ENCODE measurements around the gene CYP4F11.

The CYP4F11 gene

DNA sequence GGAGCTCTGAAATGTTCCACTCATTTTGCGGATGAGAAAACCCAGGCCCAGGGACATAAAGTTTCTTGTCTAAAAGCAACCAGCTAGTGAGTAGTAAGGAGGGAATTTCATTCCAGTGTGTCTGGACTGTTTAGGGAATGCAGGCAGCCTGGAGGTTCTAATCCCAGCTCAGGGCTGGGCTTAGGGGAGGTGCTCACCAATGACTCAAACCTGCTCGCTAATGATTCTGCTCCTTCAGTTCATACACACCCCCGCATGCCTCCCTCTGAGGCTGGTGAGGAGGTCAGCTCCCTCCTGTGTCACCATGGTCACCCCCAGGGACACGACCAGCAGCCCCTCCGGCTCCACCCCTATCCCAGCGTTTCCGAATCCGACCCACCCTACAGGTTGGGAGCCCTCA is 71.1 kb downstream of the CYP4F11 start:
- H3K4me3 ChIP-seq (ENCODE audit: low read depth, low read length) = no peak overlapping the region
- TF ChIP-seq, protein P1, sequence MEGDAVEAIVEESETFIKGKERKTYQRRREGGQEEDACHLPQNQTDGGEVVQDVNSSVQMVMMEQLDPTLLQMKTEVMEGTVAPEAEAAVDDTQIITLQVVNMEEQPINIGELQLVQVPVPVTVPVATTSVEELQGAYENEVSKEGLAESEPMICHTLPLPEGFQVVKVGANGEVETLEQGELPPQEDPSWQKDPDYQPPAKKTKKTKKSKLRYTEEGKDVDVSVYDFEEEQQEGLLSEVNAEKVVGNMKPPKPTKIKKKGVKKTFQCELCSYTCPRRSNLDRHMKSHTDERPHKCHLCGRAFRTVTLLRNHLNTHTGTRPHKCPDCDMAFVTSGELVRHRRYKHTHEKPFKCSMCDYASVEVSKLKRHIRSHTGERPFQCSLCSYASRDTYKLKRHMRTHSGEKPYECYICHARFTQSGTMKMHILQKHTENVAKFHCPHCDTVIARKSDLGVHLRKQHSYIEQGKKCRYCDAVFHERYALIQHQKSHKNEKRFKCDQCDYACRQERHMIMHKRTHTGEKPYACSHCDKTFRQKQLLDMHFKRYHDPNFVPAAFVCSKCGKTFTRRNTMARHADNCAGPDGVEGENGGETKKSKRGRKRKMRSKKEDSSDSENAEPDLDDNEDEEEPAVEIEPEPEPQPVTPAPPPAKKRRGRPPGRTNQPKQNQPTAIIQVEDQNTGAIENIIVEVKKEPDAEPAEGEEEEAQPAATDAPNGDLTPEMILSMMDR (IDR thresholded peaks at IDR 0.05; ENCODE audit: borderline replicate concordance, insufficient read depth, low read depth, low read length) = no peak

DNA sequence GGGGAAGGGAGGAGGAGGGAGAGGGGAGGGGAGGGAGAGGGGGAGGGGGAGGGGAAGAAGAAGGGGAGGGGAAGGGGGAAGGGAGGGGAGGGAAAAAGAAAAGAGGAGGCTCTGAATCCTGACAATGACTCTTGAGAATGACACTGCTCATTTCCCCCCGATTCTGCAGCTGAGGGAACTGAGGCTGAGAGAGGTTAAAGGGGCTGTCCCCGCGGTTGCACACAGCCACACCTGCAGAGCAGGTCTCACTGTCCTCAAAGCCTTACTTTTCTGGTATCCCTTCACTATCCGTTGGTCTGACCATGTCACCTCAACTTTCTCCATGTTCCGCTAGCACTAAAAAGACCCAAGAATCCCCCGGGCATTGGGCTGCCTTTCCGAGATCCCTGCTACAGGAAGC is 71.9 kb downstream of the CYP4F11 start:
- no peak overlapping the region for H3K4me3 ChIP-seq (ENCODE audit: low read depth, low read length)

More for the DNA sequence above, 71.9 kb downstream of the CYP4F11 start:
- TF ChIP-seq, protein P1 (IDR thresholded peaks at IDR 0.05; ENCODE audit: borderline replicate concordance, insufficient read depth, low read depth, low read length) = no peak

All from GM12875 (cell line).